ENCODE data around the gene MRPL20. TPM values are rescaled to one million over a fixed set of nuclear protein-coding genes. Genes with fewer than 3 reads are reported as not detected.
"Not testable (repeated sequence)": the region's sequence is repeated elsewhere in the genome, so short reads cannot be mapped to it uniquely, and the experiment has no call there.

MRPL20 gene
- total RNA-seq, 1 donor from 2014 or later, result 135 TPM

- peak overlapping the region; percentile 64 for H3K4me3 ChIP-seq
- no peaks in the 10 kb centered on the region for H3K36me3 ChIP-seq
- H3K27ac ChIP-seq (replicated peaks), result peak overlapping the region; percentile 63
- intact Hi-C loops (cut with micrococcal nuclease), result no loop called here
- H3K27me3 ChIP-seq (ENCODE audit: low read depth), result peaks cover 3% of the 10 kb centered on the region
- no peak for TF ChIP-seq CTCF (IDR thresholded peaks at IDR 0.05; ENCODE audit: borderline replicate concordance)
- peaks cover 17% of the 10 kb centered on the region for H3K4me1 ChIP-seq
- DNase-seq, result no peak
- H3K9me3 ChIP-seq (replicated peaks), result no peaks in the 10 kb centered on the region
Observed at GRCh38 chr1:1420654-1421141, 13.6 kb upstream of the MRPL20 start.

GRCh38 chr1:1419813-1420653, 12.9 kb upstream of the MRPL20 start:
- no peak for DNase-seq
- peak; percentile 27 for TF ChIP-seq CTCF (IDR thresholded peaks at IDR 0.05; ENCODE audit: borderline replicate concordance)
- no peaks in the 10 kb centered on the region for H3K27me3 ChIP-seq (ENCODE audit: low read depth)
- H3K4me1 ChIP-seq, result peaks cover 17% of the 10 kb centered on the region
- intact Hi-C loops (cut with micrococcal nuclease), result no loop called here
- H3K27ac ChIP-seq (replicated peaks), result peak overlapping the region; percentile 78
- peak overlapping the region; percentile 64 for H3K4me3 ChIP-seq
- H3K9me3 ChIP-seq (replicated peaks), result no peaks in the 10 kb centered on the region
- H3K36me3 ChIP-seq, result no peaks in the 10 kb centered on the region

GRCh38 chr1:1419363-1419812, 12.3 kb upstream of the MRPL20 start:
- TF ChIP-seq CTCF (IDR thresholded peaks at IDR 0.05; ENCODE audit: borderline replicate concordance), result no peak
- H3K27ac ChIP-seq (replicated peaks), result peak overlapping the region; percentile 78
- no peaks in the 10 kb centered on the region for H3K36me3 ChIP-seq
- intact Hi-C loops (cut with micrococcal nuclease), result no loop called here
- DNase-seq, result no peak
- H3K4me1 ChIP-seq, result peaks cover 17% of the 10 kb centered on the region
- H3K27me3 ChIP-seq (ENCODE audit: low read depth), result no peaks in the 10 kb centered on the region
- peak overlapping the region; percentile 64 for H3K4me3 ChIP-seq
- no peaks in the 10 kb centered on the region for H3K9me3 ChIP-seq (replicated peaks)

GRCh38 chr1:1418464-1419362, 11.6 kb upstream of the MRPL20 start:
- H3K27me3 ChIP-seq (ENCODE audit: low read depth), result no peaks in the 10 kb centered on the region
- no peak overlapping the region for H3K27ac ChIP-seq (replicated peaks)
- no peak for TF ChIP-seq CTCF (IDR thresholded peaks at IDR 0.05; ENCODE audit: borderline replicate concordance)
- H3K4me1 ChIP-seq, result peaks cover 17% of the 10 kb centered on the region
- H3K4me3 ChIP-seq, result no peak overlapping the region
- intact Hi-C loops (cut with micrococcal nuclease), result no loop called here
- no peaks in the 10 kb centered on the region for H3K9me3 ChIP-seq (replicated peaks)
- DNase-seq, result no peak
- H3K36me3 ChIP-seq, result no peaks in the 10 kb centered on the region

- DNase-seq; intact Hi-C loops (cut with micrococcal nuclease); H3K4me3 ChIP-seq; H3K36me3 ChIP-seq; H3K27ac ChIP-seq (replicated peaks); H3K9me3 ChIP-seq (replicated peaks); H3K27me3 ChIP-seq (ENCODE audit: low read depth): not testable (repeated sequence)
- H3K4me1 ChIP-seq, result peaks cover 17% of the 10 kb centered on the region
Observed at GRCh38 chr1:1417825-1418463, 10.9 kb upstream of the MRPL20 start.

GRCh38 chr1:1417396-1417795, 10.3 kb upstream of the MRPL20 start:
- H3K4me3 ChIP-seq; H3K9me3 ChIP-seq (replicated peaks); H3K27me3 ChIP-seq (ENCODE audit: low read depth); DNase-seq; H3K36me3 ChIP-seq; H3K27ac ChIP-seq (replicated peaks); intact Hi-C loops (cut with micrococcal nuclease): not testable (repeated sequence)
- peaks cover 17% of the 10 kb centered on the region for H3K4me1 ChIP-seq
